GM12873 (cell line): ENCODE results near the gene CHCT1.
A peak's percentile ranks its signal among the peaks of the same experiment; 100 is the strongest.

ENCODE experiments used
- TF ChIP-seq, protein P1 (sequence below): IDR thresholded peaks from 2 replicates; pipeline ENCODE4 v1.5.1; 2012; ENCODE audit warnings: low read depth, mild to moderate bottlenecking, moderate library complexity, low read length, control low read depth; ENCODE audit not compliant: insufficient read depth; ENCODE audit errors: missing control alignments

Gene CHCT1

DNA sequence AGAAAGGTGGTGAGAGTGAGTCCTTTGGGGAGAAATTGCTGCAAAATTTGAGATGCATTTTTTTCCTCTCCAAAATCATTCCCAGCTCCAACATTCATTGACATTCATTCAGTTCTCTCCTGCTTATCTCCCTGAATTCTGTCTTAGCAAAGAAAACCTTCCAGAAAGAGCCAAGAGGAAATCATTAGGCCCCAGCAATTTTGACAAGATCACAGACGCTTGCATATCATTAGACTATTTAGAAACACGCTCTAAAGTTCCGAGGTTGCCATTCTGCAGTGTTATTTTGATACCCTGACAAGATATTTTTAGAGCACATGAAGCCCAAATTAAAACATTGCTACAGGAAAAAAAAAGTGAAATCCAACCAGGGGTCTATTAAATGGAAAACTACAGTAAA is 9.6 kb upstream of the CHCT1 start:
- TF ChIP-seq, protein P1, sequence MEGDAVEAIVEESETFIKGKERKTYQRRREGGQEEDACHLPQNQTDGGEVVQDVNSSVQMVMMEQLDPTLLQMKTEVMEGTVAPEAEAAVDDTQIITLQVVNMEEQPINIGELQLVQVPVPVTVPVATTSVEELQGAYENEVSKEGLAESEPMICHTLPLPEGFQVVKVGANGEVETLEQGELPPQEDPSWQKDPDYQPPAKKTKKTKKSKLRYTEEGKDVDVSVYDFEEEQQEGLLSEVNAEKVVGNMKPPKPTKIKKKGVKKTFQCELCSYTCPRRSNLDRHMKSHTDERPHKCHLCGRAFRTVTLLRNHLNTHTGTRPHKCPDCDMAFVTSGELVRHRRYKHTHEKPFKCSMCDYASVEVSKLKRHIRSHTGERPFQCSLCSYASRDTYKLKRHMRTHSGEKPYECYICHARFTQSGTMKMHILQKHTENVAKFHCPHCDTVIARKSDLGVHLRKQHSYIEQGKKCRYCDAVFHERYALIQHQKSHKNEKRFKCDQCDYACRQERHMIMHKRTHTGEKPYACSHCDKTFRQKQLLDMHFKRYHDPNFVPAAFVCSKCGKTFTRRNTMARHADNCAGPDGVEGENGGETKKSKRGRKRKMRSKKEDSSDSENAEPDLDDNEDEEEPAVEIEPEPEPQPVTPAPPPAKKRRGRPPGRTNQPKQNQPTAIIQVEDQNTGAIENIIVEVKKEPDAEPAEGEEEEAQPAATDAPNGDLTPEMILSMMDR: no peak

DNA sequence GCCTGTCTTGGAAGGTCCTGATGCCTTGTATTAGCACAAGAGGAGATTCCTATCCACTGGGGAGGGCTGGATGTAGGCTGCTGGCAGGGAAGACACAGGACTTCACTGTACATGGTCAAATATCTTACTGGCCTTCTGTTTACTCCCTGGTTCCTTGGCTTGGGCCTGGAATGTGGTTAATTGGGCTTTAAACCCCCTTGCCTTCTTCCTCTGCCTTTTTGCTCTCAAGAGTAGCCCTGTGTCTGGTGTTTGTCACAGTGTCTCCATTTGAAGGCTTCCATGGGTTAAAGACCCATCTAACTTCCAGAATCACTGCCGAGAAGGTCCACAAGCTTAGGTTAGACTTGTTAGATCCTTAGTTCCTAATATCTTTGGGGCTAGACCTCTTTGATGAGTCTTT is 7.1 kb upstream of the CHCT1 start:
- TF ChIP-seq, protein P1: no peak

DNA sequence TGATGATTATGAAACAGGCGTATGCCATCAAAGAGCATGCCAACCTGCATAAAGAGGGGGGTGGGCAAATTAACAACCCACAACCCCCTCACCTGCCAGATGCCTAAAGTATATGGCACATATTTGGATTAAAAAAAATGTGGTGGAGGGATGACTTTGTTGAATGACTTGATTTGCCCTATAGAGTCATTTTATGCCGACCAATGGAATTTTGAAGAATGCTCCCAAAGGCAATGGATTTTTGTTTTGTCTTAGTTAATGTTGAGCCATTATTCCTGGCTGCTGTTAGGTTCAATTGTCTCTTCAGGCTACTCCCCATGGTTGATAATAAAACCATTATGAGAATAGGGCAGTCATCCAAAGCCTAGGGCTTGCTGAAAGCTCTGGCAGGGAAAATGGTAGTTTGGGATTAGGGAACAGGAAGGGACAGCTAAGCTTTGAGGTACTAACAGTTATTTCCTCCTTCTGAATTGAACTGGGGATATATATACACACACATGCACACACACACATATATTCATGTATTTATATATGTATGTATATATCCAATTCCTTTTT is 5.8 kb upstream of the CHCT1 start:
- TF ChIP-seq, protein P1: no peak

DNA sequence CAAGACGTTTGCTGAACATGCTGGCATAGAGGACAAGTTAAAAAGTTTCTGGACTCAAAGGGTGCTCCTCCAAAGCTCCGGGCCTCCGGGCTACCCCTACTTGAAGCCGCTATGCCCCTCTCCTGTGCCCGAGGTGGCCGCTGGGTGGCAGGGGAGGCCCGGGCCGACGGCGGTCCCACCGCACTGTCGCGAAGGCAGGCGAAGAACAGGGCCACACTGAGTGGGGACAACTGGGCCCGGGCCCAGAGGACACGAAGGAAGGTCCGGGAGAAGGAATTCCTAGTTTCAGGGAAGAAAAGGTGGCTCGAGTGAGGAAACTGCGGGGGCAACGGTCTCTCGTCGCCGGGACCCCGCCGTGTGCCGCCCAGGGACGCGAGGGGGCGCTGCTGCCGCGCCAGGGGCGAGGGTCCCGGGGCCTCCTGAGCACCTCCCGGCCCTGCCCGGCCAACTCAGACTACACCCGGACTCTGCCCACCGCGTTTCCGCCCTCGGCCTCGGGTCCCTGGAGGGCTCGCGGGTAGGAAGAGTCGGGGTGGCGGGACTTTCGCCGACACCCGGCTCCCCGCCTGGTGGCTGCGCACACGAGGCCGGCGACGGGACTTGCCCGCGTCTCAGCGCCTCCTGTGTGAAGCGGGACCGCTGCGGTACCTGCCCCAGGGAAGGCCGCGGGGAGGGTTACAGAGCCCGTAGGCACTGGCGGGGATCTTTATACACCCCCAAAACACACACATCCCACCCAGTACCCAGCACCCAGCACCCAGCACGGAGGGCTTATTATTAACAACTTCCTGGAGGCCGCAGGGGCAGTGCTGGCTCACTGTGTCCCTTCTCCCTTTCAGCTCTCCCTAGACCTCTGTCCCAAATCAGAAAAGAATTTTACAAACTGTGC is 772 bp upstream of the CHCT1 start:
- TF ChIP-seq, protein P1: peak; percentile 87

DNA sequence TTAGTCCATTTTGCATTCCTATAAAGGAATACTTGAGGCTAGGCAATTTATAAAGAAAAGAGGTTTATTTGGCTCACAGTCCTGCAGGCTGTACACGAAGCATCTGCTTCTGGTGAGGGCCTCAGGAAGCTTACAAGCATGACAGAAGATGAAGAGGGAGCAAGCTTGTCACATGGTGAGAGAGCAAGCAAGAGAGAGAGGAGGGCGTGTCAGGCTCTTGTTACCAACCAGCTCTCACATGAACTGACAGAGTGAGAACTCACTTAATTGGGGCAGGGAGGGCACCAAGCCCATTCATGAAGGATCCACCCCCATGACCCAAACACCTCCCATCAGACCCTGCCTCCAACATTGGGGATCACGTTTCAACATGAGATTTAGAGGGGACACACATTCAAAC is 1.6 kb downstream of the CHCT1 start:
- TF ChIP-seq, protein P1: no peak

DNA sequence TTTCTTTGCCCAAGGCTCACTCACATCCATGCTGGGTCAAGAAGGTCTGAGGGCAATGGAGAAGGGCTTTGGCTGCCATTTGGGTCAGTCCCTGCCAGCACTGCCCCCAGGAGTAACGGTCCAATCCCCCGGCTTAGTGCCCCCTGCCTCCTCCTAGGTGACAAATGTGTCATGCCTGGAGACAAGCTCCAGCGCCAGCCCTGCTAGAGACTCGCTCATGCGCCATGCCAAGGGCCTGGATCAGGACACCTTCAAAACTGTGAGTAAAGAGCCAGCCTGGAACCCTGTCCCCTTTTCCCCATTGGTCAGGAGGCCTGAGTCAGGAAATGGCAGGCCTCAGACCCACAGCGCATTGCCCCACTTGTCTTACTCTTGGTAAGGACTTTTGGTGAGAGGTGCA is 3.3 kb downstream of the CHCT1 start:
- TF ChIP-seq, protein P1: no peak

DNA sequence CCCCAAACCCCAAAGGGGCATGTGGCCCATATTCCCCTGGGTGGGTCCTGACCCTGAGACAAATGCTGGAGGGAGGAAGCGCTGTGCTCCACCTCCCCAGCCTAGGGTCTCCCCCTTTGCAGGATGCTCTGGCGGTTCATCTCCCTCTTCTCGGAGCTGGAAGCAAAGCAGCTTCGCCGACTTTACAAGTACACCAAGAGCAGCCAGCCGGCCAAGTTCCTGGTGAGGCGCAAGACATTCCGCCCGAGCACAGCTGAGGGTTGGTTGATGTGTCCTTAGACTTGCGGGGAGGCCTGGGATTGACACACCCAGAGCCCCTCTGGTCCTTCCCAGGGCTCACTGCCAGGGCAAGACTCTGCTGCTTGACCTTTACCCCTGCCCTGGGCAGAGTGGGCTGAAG is 4.3 kb downstream of the CHCT1 start:
- TF ChIP-seq, protein P1: no peak
